B cell (primary cell): ENCODE data around the gene TNRC6C.

Experiments
- EZH2 ChIP-seq: IDR thresholded peaks from 2 replicates; pipeline ENCODE4 v1.6.1; 2012; ENCODE audit warnings: borderline replicate concordance, low read depth, mild to moderate bottlenecking, moderate library complexity, low read length; ENCODE audit not compliant: insufficient read depth, poor library complexity, severe bottlenecking
- TF ChIP-seq, protein P1 (sequence below): fragments of 200-600 bp; IDR thresholded peaks from one replicate; pipeline ENCODE4 v1.8.0; 2022; ENCODE audit warnings: antibody characterized with exemption, mild to moderate bottlenecking

DNA sequence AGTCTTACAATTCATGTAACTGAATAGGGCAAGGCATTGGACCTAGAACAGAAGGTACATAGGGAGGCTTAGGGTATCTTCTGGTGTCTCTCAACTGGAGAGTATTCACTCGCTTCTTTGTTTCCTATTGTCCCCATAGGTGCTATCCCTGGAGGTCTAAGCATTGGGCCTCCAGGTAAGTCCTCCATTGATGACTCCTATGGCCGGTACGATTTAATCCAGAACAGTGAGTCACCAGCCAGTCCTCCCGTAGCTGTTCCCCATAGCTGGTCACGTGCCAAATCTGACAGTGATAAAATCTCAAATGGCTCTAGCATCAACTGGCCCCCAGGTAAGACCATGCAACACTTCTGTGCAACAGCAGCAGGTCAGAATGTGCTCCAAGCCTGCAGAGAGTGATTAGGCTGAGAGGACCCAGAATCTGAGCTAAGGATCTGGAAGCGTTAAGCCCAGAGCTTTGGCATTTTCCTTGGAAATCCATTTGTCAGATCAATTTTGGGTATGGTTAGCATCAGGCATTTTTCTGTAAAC is 134.4 kb downstream of the TNRC6C start:
- TF ChIP-seq, protein P1, sequence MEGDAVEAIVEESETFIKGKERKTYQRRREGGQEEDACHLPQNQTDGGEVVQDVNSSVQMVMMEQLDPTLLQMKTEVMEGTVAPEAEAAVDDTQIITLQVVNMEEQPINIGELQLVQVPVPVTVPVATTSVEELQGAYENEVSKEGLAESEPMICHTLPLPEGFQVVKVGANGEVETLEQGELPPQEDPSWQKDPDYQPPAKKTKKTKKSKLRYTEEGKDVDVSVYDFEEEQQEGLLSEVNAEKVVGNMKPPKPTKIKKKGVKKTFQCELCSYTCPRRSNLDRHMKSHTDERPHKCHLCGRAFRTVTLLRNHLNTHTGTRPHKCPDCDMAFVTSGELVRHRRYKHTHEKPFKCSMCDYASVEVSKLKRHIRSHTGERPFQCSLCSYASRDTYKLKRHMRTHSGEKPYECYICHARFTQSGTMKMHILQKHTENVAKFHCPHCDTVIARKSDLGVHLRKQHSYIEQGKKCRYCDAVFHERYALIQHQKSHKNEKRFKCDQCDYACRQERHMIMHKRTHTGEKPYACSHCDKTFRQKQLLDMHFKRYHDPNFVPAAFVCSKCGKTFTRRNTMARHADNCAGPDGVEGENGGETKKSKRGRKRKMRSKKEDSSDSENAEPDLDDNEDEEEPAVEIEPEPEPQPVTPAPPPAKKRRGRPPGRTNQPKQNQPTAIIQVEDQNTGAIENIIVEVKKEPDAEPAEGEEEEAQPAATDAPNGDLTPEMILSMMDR, result no peak
- TF ChIP-seq EZH2, result no peak
